ENCODE measurements around the gene NIPAL4. TPM values are rescaled to one million over a fixed set of nuclear protein-coding genes. Genes with fewer than 3 reads are reported as not detected.
A peak's percentile ranks its signal among the peaks of the same experiment; 100 is the strongest.

NIPAL4 gene
- total RNA-seq, 1 donor from 2014 or later = 2.8 TPM

- Mint-ChIP-seq H3K4me3 (no peak overlapping the region), H3K36me3 (ENCODE audit: low read depth) (no peaks in the 10 kb centered on the region), H3K4me1 (peaks cover 44% of the 10 kb centered on the region), H3K27me3 (no peaks in the 10 kb centered on the region), H3K9me3 (no peaks in the 10 kb centered on the region), H3K27ac (no peak overlapping the region)
- ATAC-seq (ENCODE audit: low read depth) (no peak), DNase-seq (no peak)
- CTCF ChIA-PET = no interaction called here
- no peak for TF ChIP-seq CTCF (IDR thresholded peaks at IDR 0.05)
- intact Hi-C loops (cut with micrococcal nuclease) = no loop called here
- POLR2A ChIA-PET = no interaction called here
These were observed 5.0 kb upstream of the NIPAL4 start for GRCh38 chr5:157455057-157455456.

- Mint-ChIP-seq H3K4me3 (no peak overlapping the region), H3K27ac (no peak overlapping the region), H3K4me1 (peaks cover 54% of the 10 kb centered on the region), H3K9me3 (no peaks in the 10 kb centered on the region), H3K27me3 (no peaks in the 10 kb centered on the region), H3K36me3 (ENCODE audit: low read depth) (no peaks in the 10 kb centered on the region)
- no peak for ATAC-seq (ENCODE audit: low read depth)
- POLR2A ChIA-PET = no interaction called here
- CTCF ChIA-PET = interaction anchor here (1.3 kb wide), 1 partner anchor 15 kb away, joined by 3 read pairs; no protein-coding TSS in a partner anchor
- TF ChIP-seq CTCF (IDR thresholded peaks at IDR 0.05) = no peak
- no peak for DNase-seq
- intact Hi-C loops (cut with micrococcal nuclease) = no loop called here
These were observed 3.7 kb upstream of the NIPAL4 start for GRCh38 chr5:157456301-157456700.

- Mint-ChIP-seq H3K4me3 (peak overlapping the region; percentile 48), H3K9me3 (no peaks in the 10 kb centered on the region), H3K36me3 (ENCODE audit: low read depth) (no peaks in the 10 kb centered on the region), H3K27me3 (no peaks in the 10 kb centered on the region), H3K27ac (peak overlapping the region; percentile 63), H3K4me1 (peaks cover 57% of the 10 kb centered on the region)
- CTCF ChIA-PET = interaction anchor here (1.3 to 4.4 kb wide), 3 partner anchors 12 to 25 kb away, joined by 3 to 23 read pairs (median 3); no protein-coding TSS in a partner anchor
- TF ChIP-seq CTCF (IDR thresholded peaks at IDR 0.05) = no peak
- POLR2A ChIA-PET = interaction anchor here (0.6 to 1.4 kb wide), 5 partner anchors 28 to 120 kb away, joined by 3 to 7 read pairs (median 4); no protein-coding TSS in a partner anchor
- no peak for ATAC-seq (ENCODE audit: low read depth)
- no peak for DNase-seq
- intact Hi-C loops (cut with micrococcal nuclease) = no loop called here
These were observed 2.6 kb upstream of the NIPAL4 start for GRCh38 chr5:157457391-157457790.

- DNase-seq = no peak
- Mint-ChIP-seq H3K4me1 (peaks cover 68% of the 10 kb centered on the region), H3K36me3 (ENCODE audit: low read depth) (peaks cover 5% of the 10 kb centered on the region), H3K27ac (peak overlapping the region; percentile 69), H3K9me3 (no peaks in the 10 kb centered on the region), H3K27me3 (no peaks in the 10 kb centered on the region), H3K4me3 (peak overlapping the region; percentile 32)
- ChIA-PET CTCF (interaction anchor here (1.1 to 4.4 kb wide), 5 partner anchors 11 to 260 kb away, joined by 3 to 23 read pairs (median 4); no protein-coding TSS in a partner anchor), POLR2A (interaction anchor here (0.6 to 1.1 kb wide), 2 partner anchors 27 to 187 kb away, joined by 3 read pairs; no protein-coding TSS in a partner anchor)
- TF ChIP-seq CTCF (IDR thresholded peaks at IDR 0.05) = no peak
- intact Hi-C loops (cut with micrococcal nuclease) = no loop called here
- ATAC-seq (ENCODE audit: low read depth) = no peak
These were observed 1.2 kb upstream of the NIPAL4 start for GRCh38 chr5:157458835-157459234.

GRCh38 chr5:157460921-157461792 lies 1.1 kb downstream of the NIPAL4 start:
- intact Hi-C loops (cut with micrococcal nuclease) = loop anchor here (1.0 to 2.0 kb wide), 2 partner anchors 16 to 45 kb away; no protein-coding TSS in a partner anchor
- no peak for TF ChIP-seq CTCF (IDR thresholded peaks at IDR 0.05)
- CTCF ChIA-PET = interaction anchor here (1.1 to 4.4 kb wide), 3 partner anchors 10 to 29 kb away, joined by 4 to 23 read pairs (median 14); no protein-coding TSS in a partner anchor
- peaks cover 18% of the 10 kb centered on the region for H3K36me3 Mint-ChIP-seq (ENCODE audit: low read depth)
- H3K27ac Mint-ChIP-seq = peak overlapping the region; percentile 72
- POLR2A ChIA-PET = interaction anchor here (1.0 to 1.4 kb wide), 4 partner anchors 11 to 118 kb away, joined by 3 to 7 read pairs (median 4); no protein-coding TSS in a partner anchor
- ATAC-seq (ENCODE audit: low read depth) (no peak), DNase-seq (no peak)
- no peaks in the 10 kb centered on the region for H3K9me3 Mint-ChIP-seq
- H3K4me3 Mint-ChIP-seq = peak overlapping the region; percentile 84
- peaks cover 70% of the 10 kb centered on the region for H3K4me1 Mint-ChIP-seq
- no peaks in the 10 kb centered on the region for H3K27me3 Mint-ChIP-seq

All from activated B cell treated with CpG ODN at 0.5 μM for 24 hours (primary cell).